SU-DHL-6 (cell line): ENCODE data around the gene THUMPD2.

Source experiments
- CTCF ChIP-seq: fragments of 200-600 bp; sonication (generic); IDR thresholded peaks from one replicate; pipeline ENCODE4 v1.5.1; 2017; ENCODE audit warnings: antibody characterized with exemption, mild to moderate bottlenecking, low read length, moderate library complexity; ENCODE audit not compliant: insufficient read depth, poor library complexity, severe bottlenecking
- EZH2phosphoT487 ChIP-seq: fragments of 200-600 bp; sonication (generic), shearing (Covaris generic); conservative IDR thresholded peaks from 2 replicates; pipeline ENCODE4 v1.6.1; 2018; ENCODE audit warnings: mild to moderate bottlenecking, antibody characterized with exemption, low read length, moderate library complexity, mixed read lengths

GRCh38 chr2:39738936-39739335 is 40.1 kb downstream of the THUMPD2 start:
- TF ChIP-seq CTCF (no peak), EZH2phosphoT487 (no peak)
